HepG2 (cell line): ENCODE data around the gene STAT5A. TPM values are rescaled to one million over a fixed set of nuclear protein-coding genes. Genes with fewer than 3 reads are reported as not detected.

Experiments
- ATAC-seq: fragments of 200-7000 bp; cut with Tn5 transposase; 3 replicates; pipeline ENCODE4 v1.9.1; 2020; ENCODE audit warnings: mild to moderate bottlenecking, moderate library complexity
- BruUV-seq: library from RNA; stranded (reverse); fragments of 400-500 nt; replicated peaks from 2 replicates; lab custom pipeline; 2021; lab: Mats Ljungman, UMichigan
- CTCF ChIA-PET: fragments of 300-600 bp; formaldehyde crosslinking; extraction: SDS; loops from one replicate; lab custom pipeline; 2021; ENCODE audit warnings: low total read pairs, inconsistent platforms, low intra/inter-chr PET ratio; lab: Yijun Ruan, JAX
- POLR2A ChIA-PET: fragments of 350-600 bp; sonication (Branson Sonifier 250); formaldehyde crosslinking; loops from one replicate; lab custom pipeline; 2020; ENCODE audit warnings: antibody characterized with exemption, inconsistent platforms; lab: Yijun Ruan, JAX
- DNase-seq: peaks from one replicate; pipeline ENCODE4 v3.0.0-alpha.2; 2015; ENCODE audit warnings: low spot score
- FAIRE-seq: peaks from 3 replicates; lab custom pipeline; 2011; peaks lifted over from hg19 to GRCh38; lab: Jason Lieb, UNC
- H2AFZ ChIP-seq: one replicate; pipeline ENCODE4 v1.6.1; 2011; ENCODE audit warnings: low read length, inconsistent platforms
- H3K27ac ChIP-seq: fragments of 300-600 bp; 3 replicates; pipeline ENCODE4 v1.8.0; 2011; ENCODE audit warnings: mixed run types, mild to moderate bottlenecking, mixed read lengths, low read length, inconsistent platforms; ENCODE audit not compliant: insufficient read depth; ENCODE audit errors: extremely low read length
- H3K27me3 ChIP-seq, 2 experiments: fragments of 200-600 bp in 1 of 2; 2 replicates in 1 of 2; 3 replicates in 1 of 2; pipeline versions ENCODE4 v1.6.0 to v1.8.0; 2011; ENCODE audit warnings: low read length in 2 of 2, mild to moderate bottlenecking in 2 of 2, moderate library complexity in 2 of 2, inconsistent platforms in 1 of 2; ENCODE audit not compliant: insufficient read depth in 2 of 2, control insufficient read depth in 1 of 2
- H3K36me3 ChIP-seq, 2 experiments: fragments of 200-600 bp in 1 of 2; replicated peaks in 1 of 2; 2 replicates in 1 of 2; 3 replicates in 1 of 2; pipeline versions ENCODE4 v1.5.1 to v1.8.0; 2011; ENCODE audit warnings: low read length in 2 of 2, inconsistent platforms in 1 of 2; ENCODE audit not compliant: insufficient read depth in 2 of 2, control insufficient read depth in 1 of 2
- H3K4me1 ChIP-seq: 2 replicates; pipeline ENCODE4 v1.5.1; 2012; ENCODE audit warnings: low read length, inconsistent platforms; ENCODE audit not compliant: insufficient read depth
- H3K4me2 ChIP-seq: 2 replicates; pipeline ENCODE4 v1.6.0; 2011; ENCODE audit warnings: low read depth, low read length, inconsistent platforms
- H3K4me3 ChIP-seq, 3 experiments: fragments of 200-600 bp in 1 of 3; sonication (generic), shearing (Covaris generic) in 1 of 3; replicated peaks in 1 of 3; 2 replicates each; pipeline ENCODE4 v1.5.1; 2011 to 2016; ENCODE audit warnings: low read length in 3 of 3, inconsistent platforms in 2 of 3, low read depth in 2 of 3, mild to moderate bottlenecking in 2 of 3, control low read depth in 1 of 3, mixed read lengths in 1 of 3; ENCODE audit not compliant: insufficient read depth in 1 of 3
- H3K79me2 ChIP-seq: one replicate; pipeline ENCODE4 v1.6.1; 2011; ENCODE audit warnings: low read length, inconsistent platforms; ENCODE audit not compliant: insufficient read depth
- H3K9ac ChIP-seq: 2 replicates; pipeline ENCODE4 v1.6.0; 2011; ENCODE audit warnings: mild to moderate bottlenecking, low read depth, low read length, inconsistent platforms; ENCODE audit not compliant: insufficient read depth
- H3K9me3 ChIP-seq: 2 replicates; pipeline ENCODE4 v1.5.1; 2012; ENCODE audit warnings: mild to moderate bottlenecking, low read length
- H4K20me1 ChIP-seq: 2 replicates; pipeline ENCODE4 v1.6.0; 2011; ENCODE audit warnings: inconsistent platforms, mild to moderate bottlenecking, low read length, moderate library complexity; ENCODE audit not compliant: insufficient read depth
- CCDC6 ChIP-seq: sonication (generic); formaldehyde crosslinking; IDR thresholded peaks from 2 replicates; pipeline ENCODE4 v1.8.1; 2022; ENCODE audit warnings: mild to moderate bottlenecking, missing genetic modification reagents, moderate library complexity
- CHD4 ChIP-seq: fragments of 200-600 bp; sonication (generic); IDR thresholded peaks from 2 replicates; pipeline ENCODE4 v1.7.0; 2017; ENCODE audit warnings: mild to moderate bottlenecking, low read length, borderline replicate concordance
- EP300 ChIP-seq, 3 experiments: sonication (generic) in 1 of 3; formaldehyde crosslinking in 1 of 3; IDR thresholded peaks; 2 replicates each; pipeline versions ENCODE4 v1.5.1 to v1.6.1; 2011 to 2020; ENCODE audit warnings: low read depth in 2 of 3, low read length in 2 of 3, borderline replicate concordance in 1 of 3, improper control_type of control experiment in 1 of 3, mild to moderate bottlenecking in 1 of 3, missing genetic modification reagents in 1 of 3, moderate library complexity in 1 of 3
- MAFG ChIP-seq: sonication (generic); formaldehyde crosslinking; IDR thresholded peaks from 2 replicates; pipeline ENCODE4 v1.5.1; 2020; ENCODE audit warnings: mild to moderate bottlenecking, missing genetic modification reagents
- PHF8 ChIP-seq: sonication (generic); formaldehyde crosslinking; IDR thresholded peaks from 2 replicates; pipeline ENCODE4 v1.5.0; 2020; ENCODE audit warnings: missing genetic modification reagents
- THAP9 ChIP-seq: sonication (generic); formaldehyde crosslinking; IDR thresholded peaks from 2 replicates; pipeline ENCODE4; 2020; ENCODE audit warnings: missing genetic modification reagents, mild to moderate bottlenecking, borderline replicate concordance
- ZBTB33 ChIP-seq: sonication (generic); formaldehyde crosslinking; IDR thresholded peaks from 2 replicates; pipeline ENCODE4 v1.4.0; 2020; ENCODE audit warnings: missing genetic modification reagents
- ZSCAN29 ChIP-seq: sonication (generic); formaldehyde crosslinking; conservative IDR thresholded peaks from 2 replicates; pipeline ENCODE4 v1.4.0; 2020; ENCODE audit warnings: mild to moderate bottlenecking, missing genetic modification reagents
- WGBS: methylation state at CpG from one replicate; pipeline ENCODE4 v1.1.6; 2017; ENCODE audit warnings: low lambda C conversion rate; 5-methylcytosine and 5-hydroxymethylcytosine counted together
- in situ Hi-C: cut with HindIII; loops from 2 replicates; pipeline ENCODE4 v1.10.0; 2017; ENCODE audit warnings: low pct_unique_long_range_greater_than_20kb; ENCODE audit not compliant: extremely low pct_ligation_motif_present
- intact Hi-C: fragments of 100-400 bp; cut with micrococcal nuclease; formaldehyde crosslinking; loops from one replicate; pipeline ENCODE4 v1.10.0; 2022; ENCODE audit not compliant: unreplicated experiment
- polyA plus RNA-seq, 8 experiments: library from polyadenylated mRNA; depleted of rRNA in 3 of 8; stranded (reverse) in 7 of 8; unstranded in 1 of 8; fragments of >200 nt; fragmentation: Illumina TruSeq in 4 of 8; extraction: Trizol in 4 of 8; gene quantifications; 2 replicates each; pipeline versions ENCODE4 v1.2.1 to v1.2.3, GENCODE V29; 2011 to 2016; ENCODE audit warnings: low read depth in 4 of 8, missing spikeins in 1 of 8, mixed read lengths in 1 of 8; ENCODE audit not compliant: insufficient read depth in 1 of 8
- total RNA-seq, 5 experiments: library from RNA; depleted of rRNA; stranded (reverse); fragments of >200 nt; fragmentation: Illumina TruSeq; extraction: Trizol; gene quantifications; 2 replicates each; pipeline ENCODE4 v1.2.3, GENCODE V29; 2016; ENCODE audit warnings: low read depth in 1 of 5
- TF ChIP-seq, protein P1 (sequence below): sonication (generic); formaldehyde crosslinking; IDR thresholded peaks from 2 replicates; pipeline ENCODE4 v1.5.1; 2020; ENCODE audit warnings: missing genetic modification reagents, mild to moderate bottlenecking, borderline replicate concordance

Gene STAT5A
- total and polyA plus RNA-seq, 2 of the 13 experiments (the other 11 are each of a cell fraction or from before 2014, with no cell fraction given), result 1.4 to 4.1 TPM

GRCh38 chr17:42342242-42343008, 54.1 kb downstream of the STAT5A start:
- H3K79me2 ChIP-seq, result no peaks in the 10 kb centered on the region
- no peaks in the 10 kb centered on the region for H3K9me3 ChIP-seq
- TF ChIP-seq EP300 (IDR thresholded peaks at IDR 0.05; ENCODE audit: low read depth in 2 of 2, low read length in 2 of 2) (no peak), EP300 (CRISPR knock-in tag; IDR thresholded peaks at IDR 0.05; ENCODE audit: borderline replicate concordance) (no peak), MAFG (no peak)
- TF ChIP-seq, protein P1, sequence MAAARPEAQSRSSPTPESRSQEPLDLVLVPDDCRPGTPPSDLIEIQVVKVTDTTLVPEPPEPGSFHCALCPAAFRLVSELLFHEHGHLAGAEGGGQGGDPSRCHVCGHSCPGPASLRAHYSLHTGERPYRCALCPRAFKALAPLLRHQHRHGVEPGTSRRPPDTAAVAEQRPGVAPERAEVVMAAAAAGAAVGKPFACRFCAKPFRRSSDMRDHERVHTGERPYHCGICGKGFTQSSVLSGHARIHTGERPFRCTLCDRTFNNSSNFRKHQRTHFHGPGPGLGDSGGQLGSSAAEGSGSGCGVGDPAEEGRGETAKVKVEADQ (CRISPR knock-in tag), result no peak
- H3K9ac ChIP-seq, result no peak overlapping the region
- no peak for DNase-seq
- ChIA-PET POLR2A (interaction anchor here (0.7 kb wide), 1 partner anchor 96 kb away, joined by 3 read pairs; no protein-coding TSS in a partner anchor), CTCF (interaction anchor here (0.6 kb wide), 1 partner anchor 23 kb away, joined by 3 read pairs; no protein-coding TSS in a partner anchor)
- intact Hi-C loops, result no loop called here
- no peak overlapping the region for H2AFZ ChIP-seq
- H3K36me3 ChIP-seq, result peaks cover 35 to 74% of the 10 kb centered on the region in 2 experiments
- no peak overlapping the region for H3K27ac ChIP-seq
- H3K4me1 ChIP-seq, result peaks cover 6% of the 10 kb centered on the region; the same call in 1 of the 2 replicates
- in situ Hi-C loops, result no loop called here
- H4K20me1 ChIP-seq, result 0 out of 2 replicates have a peak, but pooled peaks cover under 1% of the 10 kb centered on the region
- 95% methylated on average over 9 of the region's 9 CpGs for WGBS
- no peak overlapping the region for H3K4me3 ChIP-seq
- no peak for ATAC-seq
- no peak for FAIRE-seq
- H3K27me3 ChIP-seq, result no peaks in the 10 kb centered on the region
- no TSS peak for BruUV-seq
- H3K4me2 ChIP-seq, result no peak overlapping the region

- no peaks in the 10 kb centered on the region for H3K9me3 ChIP-seq
- no peak for DNase-seq
- in situ Hi-C loops, result no loop called here
- H3K4me1 ChIP-seq, result peaks cover 26% of the 10 kb centered on the region
- peaks cover 10% of the 10 kb centered on the region; the same call in 1 of the 2 replicates for H4K20me1 ChIP-seq
- no peak overlapping the region for H3K27ac ChIP-seq
- no peaks in the 10 kb centered on the region for H3K27me3 ChIP-seq
- H3K9ac ChIP-seq, result no peak overlapping the region
- ATAC-seq, result no peak
- intact Hi-C loops, result no loop called here
- no peak overlapping the region for H3K4me3 ChIP-seq
- ChIA-PET CTCF (no interaction called here), POLR2A (no interaction called here)
- peaks cover 19% of the 10 kb centered on the region for H3K79me2 ChIP-seq
- FAIRE-seq, result no peak
- WGBS, result 93% methylated on average over 13 of the region's 13 CpGs
- peaks cover 24 to 60% of the 10 kb centered on the region in 2 experiments for H3K36me3 ChIP-seq
- no TSS peak for BruUV-seq
- no peak overlapping the region for H2AFZ ChIP-seq
- H3K4me2 ChIP-seq, result no peak overlapping the region
- TF ChIP-seq CHD4, result no peak
- TF ChIP-seq CCDC6 (CRISPR knock-in tag), result no peak
- TF ChIP-seq THAP9 (CRISPR knock-in tag), result no peak
- peak; percentile 66; the same call in 1 of the 2 replicates for TF ChIP-seq ZBTB33 (CRISPR knock-in tag)
- no peak for TF ChIP-seq ZSCAN29 (CRISPR knock-in tag)
- no peak for TF ChIP-seq PHF8
Observed at GRCh38 chr17:42345396-42346073, 57.2 kb downstream of the STAT5A start.
